ENCODE data around the gene SF3B3. TPM values are rescaled to one million over a fixed set of nuclear protein-coding genes. Genes with fewer than 3 reads are reported as not detected.
A peak's percentile ranks its signal among the peaks of the same experiment; 100 is the strongest.

Gene SF3B3
- total RNA-seq, 1 experiment from 2014 or later, result 475 TPM

DNA sequence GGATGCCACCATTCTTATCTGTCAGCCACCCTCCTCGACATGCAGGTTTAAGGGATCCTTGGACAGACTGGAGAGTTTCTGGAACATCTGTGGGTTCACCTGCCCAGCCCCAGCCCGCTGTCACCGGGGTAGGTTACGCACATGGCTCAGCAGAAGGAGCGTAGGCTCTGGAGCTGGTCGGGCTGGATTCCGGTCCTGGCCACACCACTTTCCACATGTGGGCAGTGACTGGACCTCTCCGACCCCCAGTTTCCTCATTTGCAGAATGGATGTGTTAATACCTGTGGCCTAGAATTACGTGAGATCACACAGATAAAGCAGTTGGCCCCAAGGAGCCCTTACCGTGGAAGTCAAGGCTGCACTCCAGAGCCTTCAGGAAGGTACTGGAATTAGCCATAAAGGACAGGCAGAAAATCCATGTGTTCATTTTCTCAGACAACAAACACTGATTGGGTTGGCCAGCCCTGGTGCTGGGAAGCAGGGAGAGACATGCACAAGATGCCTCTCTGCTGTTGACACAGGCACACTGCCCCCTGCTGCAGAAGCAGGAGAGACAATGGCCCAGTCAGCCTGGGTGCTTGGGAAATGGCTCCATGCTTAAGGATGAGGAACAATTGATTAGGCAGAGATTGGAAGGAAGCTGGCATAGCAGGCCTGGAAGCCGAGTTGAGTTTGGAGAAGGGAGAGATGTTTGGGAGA, 58.8 kb downstream of the SF3B3 start (continued):
- TF ChIP-seq, protein P1, sequence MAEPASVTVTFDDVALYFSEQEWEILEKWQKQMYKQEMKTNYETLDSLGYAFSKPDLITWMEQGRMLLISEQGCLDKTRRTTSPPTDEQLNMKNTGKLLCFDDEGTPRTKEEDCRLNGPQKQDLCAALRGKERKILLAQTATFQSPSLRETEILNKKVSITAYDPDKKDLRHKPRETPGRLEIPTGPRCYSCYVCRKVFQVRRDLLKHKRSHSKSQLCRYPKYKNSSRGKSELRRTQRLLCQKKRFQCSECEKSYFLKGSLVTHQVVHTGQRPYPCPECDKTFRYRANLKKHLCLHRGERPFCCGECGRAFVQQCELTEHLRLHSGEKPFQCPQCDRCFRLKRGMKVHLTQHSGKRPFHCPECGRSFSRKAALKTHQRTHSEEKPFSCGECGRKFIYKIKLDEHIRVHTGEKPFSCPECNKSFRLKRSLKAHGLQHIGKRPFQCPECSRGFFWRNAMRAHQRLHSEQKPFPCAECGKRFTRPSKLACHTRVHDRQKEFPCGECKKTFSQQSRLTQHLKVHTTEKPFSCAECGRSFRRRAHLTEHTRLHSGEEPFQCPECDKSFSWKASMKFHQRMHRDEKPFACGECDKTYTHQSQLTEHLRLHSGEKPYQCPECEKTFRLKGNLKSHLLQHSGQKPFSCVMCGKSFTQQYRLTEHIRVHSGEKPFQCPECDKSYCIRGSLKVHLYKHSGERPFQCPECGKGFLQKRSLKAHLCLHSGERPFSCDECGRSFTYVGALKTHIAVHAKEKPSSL (CRISPR knock-in tag; conservative IDR thresholded peaks at IDR 0.05), result no peak
- TF ChIP-seq TCF7 (CRISPR knock-in tag; IDR thresholded peaks at IDR 0.05; ENCODE audit: low read depth), result no peak
- TF ChIP-seq, protein P2, sequence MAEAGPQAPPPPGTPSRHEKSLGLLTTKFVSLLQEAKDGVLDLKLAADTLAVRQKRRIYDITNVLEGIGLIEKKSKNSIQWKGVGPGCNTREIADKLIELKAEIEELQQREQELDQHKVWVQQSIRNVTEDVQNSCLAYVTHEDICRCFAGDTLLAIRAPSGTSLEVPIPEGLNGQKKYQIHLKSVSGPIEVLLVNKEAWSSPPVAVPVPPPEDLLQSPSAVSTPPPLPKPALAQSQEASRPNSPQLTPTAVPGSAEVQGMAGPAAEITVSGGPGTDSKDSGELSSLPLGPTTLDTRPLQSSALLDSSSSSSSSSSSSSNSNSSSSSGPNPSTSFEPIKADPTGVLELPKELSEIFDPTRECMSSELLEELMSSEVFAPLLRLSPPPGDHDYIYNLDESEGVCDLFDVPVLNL (CRISPR knock-in tag; IDR thresholded peaks at IDR 0.05; ENCODE audit: borderline replicate concordance, low read depth), result no peak
- no peak for TF ChIP-seq IRF2 (CRISPR knock-in tag; IDR thresholded peaks at IDR 0.05; ENCODE audit: borderline replicate concordance, low read depth)
- TF ChIP-seq, protein P3, sequence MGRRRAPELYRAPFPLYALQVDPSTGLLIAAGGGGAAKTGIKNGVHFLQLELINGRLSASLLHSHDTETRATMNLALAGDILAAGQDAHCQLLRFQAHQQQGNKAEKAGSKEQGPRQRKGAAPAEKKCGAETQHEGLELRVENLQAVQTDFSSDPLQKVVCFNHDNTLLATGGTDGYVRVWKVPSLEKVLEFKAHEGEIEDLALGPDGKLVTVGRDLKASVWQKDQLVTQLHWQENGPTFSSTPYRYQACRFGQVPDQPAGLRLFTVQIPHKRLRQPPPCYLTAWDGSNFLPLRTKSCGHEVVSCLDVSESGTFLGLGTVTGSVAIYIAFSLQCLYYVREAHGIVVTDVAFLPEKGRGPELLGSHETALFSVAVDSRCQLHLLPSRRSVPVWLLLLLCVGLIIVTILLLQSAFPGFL (CRISPR knock-in tag; IDR thresholded peaks at IDR 0.05; ENCODE audit: borderline replicate concordance), result no peak
- no peak for TF ChIP-seq CBFB (CRISPR knock-in tag; IDR thresholded peaks at IDR 0.05; ENCODE audit: low read depth)
- TF ChIP-seq GABPB1 (CRISPR knock-in tag; IDR thresholded peaks at IDR 0.05), result no peak
- no peak for TF ChIP-seq SMAD4 (CRISPR knock-in tag; IDR thresholded peaks at IDR 0.05)
- TF ChIP-seq ZNF423 (CRISPR knock-in tag; IDR thresholded peaks at IDR 0.05), result peak; percentile 40; the same call in 1 of the 2 replicates
- no peak for TF ChIP-seq NR3C1 (CRISPR knock-in tag; conservative IDR thresholded peaks at IDR 0.05; ENCODE audit: low read depth)
- no peak for TF ChIP-seq ATF1 (CRISPR knock-in tag; IDR thresholded peaks at IDR 0.05)
- no peak for TF ChIP-seq SP1 (CRISPR knock-in tag; conservative IDR thresholded peaks at IDR 0.05)
- TF ChIP-seq, protein P4, sequence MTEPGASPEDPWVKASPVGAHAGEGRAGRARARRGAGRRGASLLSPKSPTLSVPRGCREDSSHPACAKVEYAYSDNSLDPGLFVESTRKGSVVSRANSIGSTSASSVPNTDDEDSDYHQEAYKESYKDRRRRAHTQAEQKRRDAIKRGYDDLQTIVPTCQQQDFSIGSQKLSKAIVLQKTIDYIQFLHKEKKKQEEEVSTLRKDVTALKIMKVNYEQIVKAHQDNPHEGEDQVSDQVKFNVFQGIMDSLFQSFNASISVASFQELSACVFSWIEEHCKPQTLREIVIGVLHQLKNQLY (CRISPR knock-in tag; IDR thresholded peaks at IDR 0.05), result no peak
- no peak for TF ChIP-seq ZNF219 (CRISPR knock-in tag; IDR thresholded peaks at IDR 0.05; ENCODE audit: borderline replicate concordance)
- no peak; the same call in 1 of the 2 replicates for TF ChIP-seq MXD4 (CRISPR knock-in tag; IDR thresholded peaks at IDR 0.05; ENCODE audit: borderline replicate concordance)
- no peak for TF ChIP-seq CREM (CRISPR knock-in tag; IDR thresholded peaks at IDR 0.05)
- TF ChIP-seq, protein P5, sequence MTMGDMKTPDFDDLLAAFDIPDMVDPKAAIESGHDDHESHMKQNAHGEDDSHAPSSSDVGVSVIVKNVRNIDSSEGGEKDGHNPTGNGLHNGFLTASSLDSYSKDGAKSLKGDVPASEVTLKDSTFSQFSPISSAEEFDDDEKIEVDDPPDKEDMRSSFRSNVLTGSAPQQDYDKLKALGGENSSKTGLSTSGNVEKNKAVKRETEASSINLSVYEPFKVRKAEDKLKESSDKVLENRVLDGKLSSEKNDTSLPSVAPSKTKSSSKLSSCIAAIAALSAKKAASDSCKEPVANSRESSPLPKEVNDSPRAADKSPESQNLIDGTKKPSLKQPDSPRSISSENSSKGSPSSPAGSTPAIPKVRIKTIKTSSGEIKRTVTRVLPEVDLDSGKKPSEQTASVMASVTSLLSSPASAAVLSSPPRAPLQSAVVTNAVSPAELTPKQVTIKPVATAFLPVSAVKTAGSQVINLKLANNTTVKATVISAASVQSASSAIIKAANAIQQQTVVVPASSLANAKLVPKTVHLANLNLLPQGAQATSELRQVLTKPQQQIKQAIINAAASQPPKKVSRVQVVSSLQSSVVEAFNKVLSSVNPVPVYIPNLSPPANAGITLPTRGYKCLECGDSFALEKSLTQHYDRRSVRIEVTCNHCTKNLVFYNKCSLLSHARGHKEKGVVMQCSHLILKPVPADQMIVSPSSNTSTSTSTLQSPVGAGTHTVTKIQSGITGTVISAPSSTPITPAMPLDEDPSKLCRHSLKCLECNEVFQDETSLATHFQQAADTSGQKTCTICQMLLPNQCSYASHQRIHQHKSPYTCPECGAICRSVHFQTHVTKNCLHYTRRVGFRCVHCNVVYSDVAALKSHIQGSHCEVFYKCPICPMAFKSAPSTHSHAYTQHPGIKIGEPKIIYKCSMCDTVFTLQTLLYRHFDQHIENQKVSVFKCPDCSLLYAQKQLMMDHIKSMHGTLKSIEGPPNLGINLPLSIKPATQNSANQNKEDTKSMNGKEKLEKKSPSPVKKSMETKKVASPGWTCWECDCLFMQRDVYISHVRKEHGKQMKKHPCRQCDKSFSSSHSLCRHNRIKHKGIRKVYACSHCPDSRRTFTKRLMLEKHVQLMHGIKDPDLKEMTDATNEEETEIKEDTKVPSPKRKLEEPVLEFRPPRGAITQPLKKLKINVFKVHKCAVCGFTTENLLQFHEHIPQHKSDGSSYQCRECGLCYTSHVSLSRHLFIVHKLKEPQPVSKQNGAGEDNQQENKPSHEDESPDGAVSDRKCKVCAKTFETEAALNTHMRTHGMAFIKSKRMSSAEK (CRISPR knock-in tag; IDR thresholded peaks at IDR 0.05; ENCODE audit: borderline replicate concordance), result no peak
- TF ChIP-seq, protein P6, sequence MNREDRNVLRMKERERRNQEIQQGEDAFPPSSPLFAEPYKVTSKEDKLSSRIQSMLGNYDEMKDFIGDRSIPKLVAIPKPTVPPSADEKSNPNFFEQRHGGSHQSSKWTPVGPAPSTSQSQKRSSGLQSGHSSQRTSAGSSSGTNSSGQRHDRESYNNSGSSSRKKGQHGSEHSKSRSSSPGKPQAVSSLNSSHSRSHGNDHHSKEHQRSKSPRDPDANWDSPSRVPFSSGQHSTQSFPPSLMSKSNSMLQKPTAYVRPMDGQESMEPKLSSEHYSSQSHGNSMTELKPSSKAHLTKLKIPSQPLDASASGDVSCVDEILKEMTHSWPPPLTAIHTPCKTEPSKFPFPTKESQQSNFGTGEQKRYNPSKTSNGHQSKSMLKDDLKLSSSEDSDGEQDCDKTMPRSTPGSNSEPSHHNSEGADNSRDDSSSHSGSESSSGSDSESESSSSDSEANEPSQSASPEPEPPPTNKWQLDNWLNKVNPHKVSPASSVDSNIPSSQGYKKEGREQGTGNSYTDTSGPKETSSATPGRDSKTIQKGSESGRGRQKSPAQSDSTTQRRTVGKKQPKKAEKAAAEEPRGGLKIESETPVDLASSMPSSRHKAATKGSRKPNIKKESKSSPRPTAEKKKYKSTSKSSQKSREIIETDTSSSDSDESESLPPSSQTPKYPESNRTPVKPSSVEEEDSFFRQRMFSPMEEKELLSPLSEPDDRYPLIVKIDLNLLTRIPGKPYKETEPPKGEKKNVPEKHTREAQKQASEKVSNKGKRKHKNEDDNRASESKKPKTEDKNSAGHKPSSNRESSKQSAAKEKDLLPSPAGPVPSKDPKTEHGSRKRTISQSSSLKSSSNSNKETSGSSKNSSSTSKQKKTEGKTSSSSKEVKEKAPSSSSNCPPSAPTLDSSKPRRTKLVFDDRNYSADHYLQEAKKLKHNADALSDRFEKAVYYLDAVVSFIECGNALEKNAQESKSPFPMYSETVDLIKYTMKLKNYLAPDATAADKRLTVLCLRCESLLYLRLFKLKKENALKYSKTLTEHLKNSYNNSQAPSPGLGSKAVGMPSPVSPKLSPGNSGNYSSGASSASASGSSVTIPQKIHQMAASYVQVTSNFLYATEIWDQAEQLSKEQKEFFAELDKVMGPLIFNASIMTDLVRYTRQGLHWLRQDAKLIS (CRISPR knock-in tag; IDR thresholded peaks at IDR 0.05; ENCODE audit: borderline replicate concordance), result no peak
- TF ChIP-seq PRRX2 (CRISPR knock-in tag; IDR thresholded peaks at IDR 0.05), result peak; percentile 87
- no peak for TF ChIP-seq JUN (CRISPR knock-in tag; IDR thresholded peaks at IDR 0.05)
- TF ChIP-seq FOXP1 (CRISPR knock-in tag; IDR thresholded peaks at IDR 0.05; ENCODE audit: borderline replicate concordance), result no peak
- no peak for TF ChIP-seq MYBL2 (CRISPR knock-in tag; IDR thresholded peaks at IDR 0.05)
- TF ChIP-seq, protein P7, sequence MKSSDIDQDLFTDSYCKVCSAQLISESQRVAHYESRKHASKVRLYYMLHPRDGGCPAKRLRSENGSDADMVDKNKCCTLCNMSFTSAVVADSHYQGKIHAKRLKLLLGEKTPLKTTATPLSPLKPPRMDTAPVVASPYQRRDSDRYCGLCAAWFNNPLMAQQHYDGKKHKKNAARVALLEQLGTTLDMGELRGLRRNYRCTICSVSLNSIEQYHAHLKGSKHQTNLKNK (CRISPR knock-in tag; IDR thresholded peaks at IDR 0.05), result no peak
- TF ChIP-seq RORB (CRISPR knock-in tag; IDR thresholded peaks at IDR 0.05), result no peak
- TF ChIP-seq NFE2L1 (CRISPR knock-in tag; IDR thresholded peaks at IDR 0.05), result no peak
- no peak for TF ChIP-seq NFATC4 (CRISPR knock-in tag; IDR thresholded peaks at IDR 0.05)
- TF ChIP-seq SMAD3 (CRISPR knock-in tag; IDR thresholded peaks at IDR 0.05; ENCODE audit: borderline replicate concordance), result no peak
